PC-9 (cell line): ENCODE results near the gene CHRNA9.

ENCODE experiments used
- CTCF ChIP-seq: fragments of 200-600 bp; sonication (generic); conservative IDR thresholded peaks from 2 replicates; pipeline ENCODE4 v1.6.1; 2017; ENCODE audit warnings: mixed run types, antibody characterized with exemption, mild to moderate bottlenecking, moderate library complexity
- EZH2 ChIP-seq: fragments of 200-600 bp; sonication (generic); IDR thresholded peaks from 2 replicates; pipeline ENCODE4 v1.8.0; 2017; ENCODE audit warnings: antibody characterized with exemption, low read depth

DNA sequence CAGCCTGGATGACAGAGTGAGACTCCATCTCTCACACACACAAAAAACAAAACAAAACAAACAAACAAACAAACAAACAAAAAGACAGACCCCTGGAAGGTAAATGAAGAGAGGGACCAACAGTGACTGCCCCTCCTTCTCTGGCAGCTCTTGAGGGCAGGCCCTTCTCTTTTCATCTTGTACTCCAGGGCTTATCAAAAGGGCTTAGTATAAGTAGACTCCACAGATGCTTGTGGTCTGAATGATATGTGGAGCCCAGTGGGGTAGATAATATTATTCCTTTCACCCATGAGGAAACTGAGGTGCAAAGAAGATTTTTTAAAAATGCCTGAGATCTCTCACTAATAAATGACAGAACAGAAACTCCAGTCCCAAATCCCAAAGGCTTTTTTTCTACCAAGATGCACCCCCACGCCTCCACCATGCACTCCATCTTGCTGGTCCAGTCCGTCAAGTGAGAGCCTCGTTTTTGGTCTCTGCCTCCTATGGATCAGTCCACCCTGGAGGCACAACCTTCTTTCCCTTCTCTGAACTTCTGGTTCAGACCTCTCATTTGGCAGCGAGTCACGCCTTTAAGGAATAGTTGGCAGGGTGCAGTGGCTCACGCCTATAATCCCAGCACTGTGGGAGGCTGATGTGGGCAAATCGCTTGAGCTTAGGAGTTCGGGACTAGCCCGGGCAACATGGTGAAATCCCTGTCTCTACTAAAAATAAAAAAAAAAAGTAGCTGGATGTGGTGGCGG lies 17.0 kb upstream of the CHRNA9 start:
- TF ChIP-seq CTCF, result no peak
- no peak for TF ChIP-seq EZH2
